Muscle layer of colon (tissue), 2 donors: ENCODE data around the gene STK31.
"Not testable (repeated sequence)": the region's sequence is repeated elsewhere in the genome, so short reads cannot be mapped to it uniquely, and the experiment has no call there.

Source experiments
- H3K27ac ChIP-seq: one replicate; pipeline ENCODE4 v1.7.0; 2013; ENCODE audit warnings: low read depth, mild to moderate bottlenecking, low read length, moderate library complexity
- H3K27me3 ChIP-seq, 2 donors: one replicate each; pipeline ENCODE4 v1.7.0; 2013; ENCODE audit warnings: low read length in 2 of 2, mild to moderate bottlenecking in 2 of 2; ENCODE audit not compliant: insufficient read depth in 2 of 2, control insufficient read depth in 1 of 2
- H3K36me3 ChIP-seq: one replicate; pipeline ENCODE4 v1.7.0; 2013; ENCODE audit warnings: mild to moderate bottlenecking, low read length; ENCODE audit not compliant: insufficient read depth
- H3K4me1 ChIP-seq: one replicate; pipeline ENCODE4 v1.7.0; 2013; ENCODE audit warnings: mild to moderate bottlenecking, low read length; ENCODE audit not compliant: insufficient read depth
- H3K4me3 ChIP-seq, 2 donors: one replicate each; pipeline ENCODE4 v1.7.0; 2013; ENCODE audit warnings: low read length in 2 of 2, low read depth in 1 of 2, mild to moderate bottlenecking in 1 of 2, moderate library complexity in 1 of 2
- H3K9ac ChIP-seq: one replicate; pipeline ENCODE4 v1.7.0; 2013; ENCODE audit warnings: low read length
- H3K9me3 ChIP-seq: one replicate; pipeline ENCODE4 v1.7.0; 2013; ENCODE audit warnings: mild to moderate bottlenecking, low read length
- donor health status: abdominal sarcoma.
- donor health status: Adenocarcinoma of cecum.

Gene STK31

DNA sequence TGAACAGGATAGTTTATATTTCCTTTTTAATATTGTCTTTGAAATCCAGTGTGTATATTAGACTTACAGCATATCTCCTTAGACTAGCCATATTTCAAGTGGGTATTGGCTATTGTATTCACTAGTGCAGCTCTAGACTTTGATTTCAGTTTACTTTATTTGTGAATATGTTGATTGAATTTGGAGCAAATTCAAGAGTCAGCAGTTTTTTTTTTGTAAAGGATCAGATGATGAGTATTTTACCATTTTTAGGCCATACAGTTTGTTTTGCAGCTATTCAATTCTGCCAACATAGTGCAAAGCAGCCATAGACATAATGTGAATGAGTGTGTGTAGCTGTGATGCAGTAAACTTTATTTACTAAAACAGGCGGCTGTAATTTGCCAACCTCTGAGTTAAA lies 4.6 kb downstream of the STK31 start:
- Histone ChIP-seq H3K9me3 (no peaks in the 10 kb centered on the region), H3K9ac (no peak overlapping the region), H3K4me3 (no peak overlapping the region), H3K27ac (no peak overlapping the region), H3K36me3 (no peaks in the 10 kb centered on the region), H3K4me1 (no peaks in the 10 kb centered on the region), H3K27me3 (no peaks in the 10 kb centered on the region)

DNA sequence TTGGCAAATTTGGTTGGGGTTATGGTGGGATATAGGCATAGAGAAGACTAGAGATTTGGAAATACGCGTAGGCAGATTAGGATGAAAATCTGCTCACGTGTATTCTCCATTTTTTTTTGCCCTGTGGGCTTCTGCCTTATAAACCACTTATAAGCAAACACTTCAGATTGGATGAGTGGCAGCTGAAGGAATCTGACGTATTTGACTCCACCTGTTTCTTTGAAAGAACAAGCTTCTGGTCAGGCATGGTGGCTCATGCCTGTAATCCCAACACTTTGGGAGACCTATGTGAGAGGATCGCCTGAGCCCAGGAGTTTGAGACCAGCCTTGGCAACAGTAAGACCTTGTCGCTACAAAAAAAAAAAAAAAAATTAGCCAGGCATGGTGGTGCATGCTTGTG lies 5.1 kb downstream of the STK31 start:
- H3K4me3 ChIP-seq, result no peak overlapping the region
- H3K9me3 ChIP-seq, result no peaks in the 10 kb centered on the region
- H3K27ac ChIP-seq, result no peak overlapping the region
- no peak overlapping the region for H3K9ac ChIP-seq
- no peaks in the 10 kb centered on the region for H3K4me1 ChIP-seq
- H3K36me3 ChIP-seq, result no peaks in the 10 kb centered on the region
- no peaks in the 10 kb centered on the region for H3K27me3 ChIP-seq

DNA sequence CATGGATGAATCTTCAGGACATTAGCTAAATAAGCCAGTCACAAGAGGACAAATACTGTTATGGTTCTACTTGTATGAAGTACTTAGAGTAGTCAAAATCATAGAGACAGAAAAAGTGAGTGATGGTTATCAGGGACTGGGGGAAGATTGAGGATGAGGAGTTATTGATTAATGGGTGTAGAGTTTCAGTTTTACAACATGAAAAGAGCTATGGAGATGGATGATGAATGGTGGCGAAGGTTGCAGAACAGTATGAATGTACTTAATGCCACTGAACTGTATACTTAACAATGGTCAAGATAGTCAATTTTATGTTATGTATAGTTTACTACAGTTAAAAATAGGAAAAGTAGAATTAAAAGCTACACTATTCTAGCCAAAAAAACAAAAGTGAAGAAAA lies 7.8 kb downstream of the STK31 start:
- Histone ChIP-seq H3K9me3 (no peaks in the 10 kb centered on the region), H3K4me3 (no peak overlapping the region), H3K27me3 (no peaks in the 10 kb centered on the region), H3K27ac (no peak overlapping the region), H3K4me1 (no peaks in the 10 kb centered on the region), H3K36me3 (no peaks in the 10 kb centered on the region), H3K9ac (no peak overlapping the region)

DNA sequence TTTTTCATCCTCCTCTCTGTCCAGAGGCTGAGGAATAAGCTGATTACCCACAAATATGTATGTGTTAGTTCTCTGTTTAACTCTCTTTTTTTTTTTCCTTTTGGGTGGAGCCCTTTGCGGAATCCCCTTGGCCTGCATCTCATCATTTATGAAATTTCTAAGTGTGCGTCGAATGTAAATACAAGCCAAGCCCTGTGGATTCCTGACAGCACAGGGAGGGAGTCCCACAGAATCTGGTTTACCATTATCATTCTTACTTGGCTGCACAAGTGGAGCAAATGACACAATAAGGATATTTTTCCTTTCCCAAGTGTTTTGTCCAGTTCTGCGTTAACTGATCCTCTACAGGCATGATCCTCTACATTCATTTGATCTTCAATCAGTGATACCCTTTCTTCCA lies 11.4 kb downstream of the STK31 start:
- Histone ChIP-seq H3K27ac (no peak overlapping the region), H3K27me3 (no peaks in the 10 kb centered on the region), H3K4me1 (no peaks in the 10 kb centered on the region), H3K4me3 (no peak overlapping the region), H3K9ac (no peak overlapping the region), H3K9me3 (no peaks in the 10 kb centered on the region), H3K36me3 (no peaks in the 10 kb centered on the region)

DNA sequence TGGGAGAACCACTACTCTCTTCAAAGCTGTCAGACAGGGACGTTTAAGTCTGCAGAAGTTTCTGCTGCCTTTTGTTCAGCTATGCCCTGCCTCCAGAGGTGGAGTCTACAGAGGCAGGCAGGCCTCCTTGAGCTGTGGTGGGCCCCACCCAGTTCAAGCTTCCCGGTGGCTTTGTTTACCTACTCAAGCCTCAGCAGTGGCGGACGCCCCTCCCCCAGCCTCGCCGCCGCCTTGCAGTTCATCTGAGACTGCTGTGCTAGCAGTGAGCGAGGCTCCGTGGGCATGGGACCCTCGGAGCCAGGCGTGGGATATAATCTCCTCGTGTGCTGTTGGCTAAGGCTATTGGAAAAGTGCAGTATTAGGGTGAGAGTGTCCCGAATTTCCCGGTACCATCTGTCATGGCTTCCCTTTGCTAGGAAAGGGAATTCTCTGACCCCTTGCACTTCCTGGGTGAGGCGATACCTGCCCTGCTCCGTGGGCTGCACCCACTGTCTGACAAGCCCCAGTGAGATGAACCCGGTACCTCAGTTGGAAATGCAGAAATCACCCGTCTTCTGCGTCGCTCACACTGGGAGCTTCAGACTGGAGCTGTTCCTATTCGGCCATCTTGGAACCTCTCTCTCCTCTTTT lies 12.7 kb downstream of the STK31 start:
- H3K9ac ChIP-seq, H3K36me3 ChIP-seq, H3K27me3 ChIP-seq, H3K4me3 ChIP-seq, H3K4me1 ChIP-seq, H3K9me3 ChIP-seq, H3K27ac ChIP-seq: not testable (repeated sequence)

DNA sequence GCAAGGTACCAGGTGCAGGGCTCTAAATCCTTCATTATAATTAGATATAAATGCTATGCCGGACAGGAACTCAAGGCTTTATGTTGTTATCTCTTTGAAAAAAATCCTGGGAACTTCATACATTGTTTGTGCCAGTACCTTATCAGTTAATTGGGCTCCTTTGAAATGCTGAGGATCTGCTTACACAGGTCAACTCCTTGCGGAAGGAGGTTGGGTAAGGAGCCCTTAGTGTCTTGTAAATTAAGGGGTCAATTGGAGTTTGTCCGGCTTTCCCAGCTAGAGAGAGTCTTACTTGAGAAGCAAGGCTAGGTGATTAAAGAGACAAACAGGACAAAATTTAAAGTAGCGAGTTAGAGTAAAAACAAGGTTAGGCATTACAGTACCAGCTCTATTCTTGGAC lies 14.1 kb downstream of the STK31 start:
- H3K4me1 ChIP-seq, H3K9ac ChIP-seq, H3K27ac ChIP-seq, H3K9me3 ChIP-seq, H3K36me3 ChIP-seq, H3K4me3 ChIP-seq, H3K27me3 ChIP-seq: not testable (repeated sequence)

DNA sequence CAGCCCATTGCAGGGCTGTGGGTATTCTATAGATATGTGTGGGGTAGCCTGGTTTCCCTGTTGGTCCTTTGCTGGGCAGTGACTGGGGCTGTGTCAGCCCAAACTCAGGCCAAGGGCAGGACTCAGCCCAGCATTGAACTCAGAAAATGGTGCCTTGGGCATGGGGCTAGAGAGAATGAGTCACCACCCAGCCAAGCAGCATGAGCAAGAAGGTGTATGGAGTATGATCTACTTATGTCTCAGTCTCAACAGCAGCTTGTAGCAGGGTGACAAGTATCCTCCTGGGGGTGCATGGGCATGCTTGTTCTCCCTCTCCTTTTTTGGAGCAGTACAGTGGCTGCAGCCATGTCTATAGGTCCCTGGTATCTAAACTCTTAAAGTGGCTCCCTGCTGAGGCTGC lies 32.0 kb downstream of the STK31 start:
- H3K27me3 ChIP-seq, result no peaks in the 10 kb centered on the region
- H3K36me3 ChIP-seq, result no peaks in the 10 kb centered on the region
- H3K4me3 ChIP-seq, result no peak overlapping the region
- H3K9me3 ChIP-seq, result peaks cover 4% of the 10 kb centered on the region
- no peaks in the 10 kb centered on the region for H3K4me1 ChIP-seq
- no peak overlapping the region for H3K9ac ChIP-seq
- no peak overlapping the region for H3K27ac ChIP-seq

DNA sequence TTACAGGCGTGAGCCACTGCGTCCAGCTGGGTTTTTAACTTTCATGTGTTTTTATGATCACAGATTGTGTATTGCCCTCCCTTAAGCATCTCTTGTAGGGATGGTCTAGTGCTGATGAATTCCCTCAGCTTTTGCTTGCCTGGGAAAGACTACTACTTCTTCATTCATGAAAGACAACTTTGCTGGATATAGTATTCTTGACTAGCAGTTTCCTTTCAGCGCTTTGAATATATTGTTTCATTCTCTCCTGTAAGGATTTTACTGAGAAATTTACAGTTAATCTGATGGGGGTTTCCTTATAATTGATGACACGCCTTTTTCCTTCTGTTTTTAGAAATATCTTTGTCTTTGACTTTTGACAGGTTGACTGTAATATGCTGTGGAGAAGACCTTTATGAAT lies 33.2 kb downstream of the STK31 start:
- no peaks in the 10 kb centered on the region for H3K27me3 ChIP-seq
- no peaks in the 10 kb centered on the region for H3K36me3 ChIP-seq
- no peak overlapping the region for H3K9ac ChIP-seq
- peaks cover 4% of the 10 kb centered on the region for H3K9me3 ChIP-seq
- H3K27ac ChIP-seq, result no peak overlapping the region
- H3K4me3 ChIP-seq, result no peak overlapping the region
- no peaks in the 10 kb centered on the region for H3K4me1 ChIP-seq

DNA sequence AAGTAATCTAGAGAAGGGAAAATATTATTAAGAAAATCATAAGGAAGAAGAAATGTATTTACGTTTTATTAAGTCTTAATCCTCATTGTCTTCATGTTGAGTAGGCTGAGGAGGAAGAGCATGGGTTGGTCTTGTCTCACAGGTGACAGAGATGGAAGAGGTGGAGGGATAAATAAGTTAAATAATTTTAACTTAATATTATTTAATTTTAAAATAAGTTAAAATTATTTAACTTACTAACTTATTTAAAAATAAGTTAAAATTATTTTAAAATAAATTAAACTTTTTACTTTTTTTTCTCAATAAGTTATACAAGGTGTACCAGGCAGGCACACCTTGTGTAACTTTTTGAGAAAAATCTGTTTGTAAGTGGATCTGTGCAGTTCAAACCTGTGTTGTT lies 36.6 kb downstream of the STK31 start:
- H3K4me3 ChIP-seq, result no peak overlapping the region
- no peaks in the 10 kb centered on the region for H3K36me3 ChIP-seq
- H3K9me3 ChIP-seq, result peaks cover 4% of the 10 kb centered on the region
- H3K27me3 ChIP-seq, result no peaks in the 10 kb centered on the region
- no peak overlapping the region for H3K9ac ChIP-seq
- H3K4me1 ChIP-seq, result no peaks in the 10 kb centered on the region
- H3K27ac ChIP-seq, result no peak overlapping the region

DNA sequence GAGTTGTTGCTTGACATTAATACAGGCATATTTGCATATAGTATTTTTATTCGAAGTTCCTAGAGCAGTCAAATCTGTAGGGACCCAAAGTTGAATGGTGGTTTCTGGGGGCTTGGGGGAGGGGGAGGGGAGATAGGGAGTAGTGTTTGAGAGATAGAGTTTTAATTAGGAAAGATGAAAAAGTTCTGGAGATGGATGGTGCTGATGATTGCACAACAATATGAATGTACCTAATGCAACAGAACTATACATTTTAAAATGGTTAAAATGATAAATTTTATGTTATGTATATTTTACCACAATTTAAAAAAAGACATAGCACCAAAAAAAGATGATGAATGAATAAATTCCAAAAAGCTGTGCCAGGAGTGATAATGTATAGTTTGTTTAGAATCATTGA lies 41.8 kb downstream of the STK31 start:
- Histone ChIP-seq H3K9me3 (no peaks in the 10 kb centered on the region), H3K4me3 (no peak overlapping the region), H3K27ac (no peak overlapping the region), H3K9ac (no peak overlapping the region), H3K4me1 (no peaks in the 10 kb centered on the region), H3K27me3 (no peaks in the 10 kb centered on the region), H3K36me3 (no peaks in the 10 kb centered on the region)

DNA sequence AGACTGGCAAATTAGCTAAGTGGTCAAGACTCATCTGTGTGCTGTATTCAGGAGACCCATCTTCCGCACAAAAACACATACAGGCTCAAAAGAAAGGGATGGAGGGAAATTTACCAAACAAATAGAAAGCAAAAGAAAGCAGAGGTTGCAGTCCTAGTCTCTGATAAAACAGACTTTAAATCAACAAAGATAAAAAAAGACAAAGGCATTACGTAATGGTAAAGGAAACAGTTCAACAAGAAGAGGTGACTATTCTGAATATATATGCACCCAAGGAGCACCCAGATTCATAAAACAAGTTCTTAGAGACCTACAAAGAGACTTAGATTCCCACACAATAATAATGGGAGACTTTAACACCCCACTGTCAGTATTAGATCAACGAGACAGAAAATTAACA lies 48.8 kb downstream of the STK31 start:
- H3K27ac ChIP-seq, H3K4me1 ChIP-seq, H3K9ac ChIP-seq, H3K27me3 ChIP-seq, H3K4me3 ChIP-seq, H3K36me3 ChIP-seq, H3K9me3 ChIP-seq: not testable (repeated sequence)

DNA sequence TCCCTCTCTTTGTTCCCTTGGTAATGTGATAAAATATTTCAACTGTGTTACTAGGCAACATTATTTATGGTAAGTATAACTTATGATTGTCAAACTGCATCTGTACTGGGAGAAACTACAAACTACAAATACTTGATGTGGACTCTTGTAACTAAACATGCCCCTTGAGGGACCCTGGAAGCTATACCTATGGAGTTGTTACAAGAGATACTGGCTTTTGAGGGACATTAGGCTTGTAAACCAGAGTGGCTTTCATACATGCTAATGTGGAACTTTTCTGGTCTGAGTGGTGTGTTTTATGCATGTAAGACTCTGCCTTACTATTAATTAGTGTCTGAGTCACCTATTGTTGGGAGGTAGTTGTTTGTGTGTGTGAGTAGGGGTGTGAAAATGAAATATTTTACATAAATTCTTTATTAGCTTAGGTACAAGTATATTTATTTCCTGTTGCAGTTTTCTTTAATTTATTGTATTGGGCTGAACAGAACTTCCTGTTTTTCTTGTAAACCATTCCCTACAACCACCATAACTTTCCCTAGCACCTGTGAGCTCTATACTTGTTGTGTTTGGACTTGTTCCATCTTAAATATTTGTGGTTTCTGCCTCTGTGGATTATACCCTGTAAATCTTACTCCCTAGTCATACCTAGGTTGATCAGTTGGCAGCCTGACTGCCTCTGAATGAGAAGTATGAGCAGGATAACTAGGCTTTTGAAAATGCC lies 49.8 kb downstream of the STK31 start:
- Histone ChIP-seq H3K27me3 (no peaks in the 10 kb centered on the region), H3K9me3 (no peaks in the 10 kb centered on the region), H3K4me1 (no peaks in the 10 kb centered on the region), H3K27ac (no peak overlapping the region), H3K4me3 (no peak overlapping the region), H3K36me3 (no peaks in the 10 kb centered on the region), H3K9ac (no peak overlapping the region)
